Measurements from ENCODE around the gene SYNE1.

Gene SYNE1

GRCh38 chr6:152609125-152609670 is 28.0 kb downstream of the SYNE1 start:
- no peak for DNase-seq

- DNase-seq = no peak
Measured at GRCh38 chr6:152605941-152606340, 31.2 kb downstream of the SYNE1 start.

GRCh38 chr6:152605342-152605741 is 31.8 kb downstream of the SYNE1 start:
- DNase-seq = no peak

- DNase-seq = no peak
Measured at GRCh38 chr6:152603911-152604310, 33.3 kb downstream of the SYNE1 start.

GRCh38 chr6:152600022-152600421 is 37.1 kb downstream of the SYNE1 start:
- no peak for DNase-seq

- no peak for DNase-seq
Measured at GRCh38 chr6:152598901-152599537, 38.1 kb downstream of the SYNE1 start.

- no peak for DNase-seq
Measured at GRCh38 chr6:152598421-152598820, 38.7 kb downstream of the SYNE1 start.

GRCh38 chr6:152596726-152597125 is 40.4 kb downstream of the SYNE1 start:
- DNase-seq = no peak

- DNase-seq = no peak
Measured at GRCh38 chr6:152595499-152595898, 41.7 kb downstream of the SYNE1 start.

- no peak for DNase-seq
Measured at GRCh38 chr6:152594701-152595100, 42.5 kb downstream of the SYNE1 start.

GRCh38 chr6:152588456-152588855 is 48.7 kb downstream of the SYNE1 start:
- no peak for DNase-seq

GRCh38 chr6:152587473-152587872 is 49.7 kb downstream of the SYNE1 start:
- DNase-seq = no peak

GRCh38 chr6:152585236-152585635 is 51.9 kb downstream of the SYNE1 start:
- DNase-seq = no peak

- DNase-seq = no peak
Measured at GRCh38 chr6:152583888-152584287, 53.3 kb downstream of the SYNE1 start.

GRCh38 chr6:152576525-152576924 is 60.6 kb downstream of the SYNE1 start:
- DNase-seq = no peak

GRCh38 chr6:152575621-152576150 is 61.5 kb downstream of the SYNE1 start:
- no peak for DNase-seq

- DNase-seq = no peak
Measured at GRCh38 chr6:152575161-152575560, 62.0 kb downstream of the SYNE1 start.

GRCh38 chr6:152573762-152574161 is 63.4 kb downstream of the SYNE1 start:
- DNase-seq = no peak

GRCh38 chr6:152572338-152573088 is 64.6 kb downstream of the SYNE1 start:
- no peak for DNase-seq

GRCh38 chr6:152571943-152572337 is 65.2 kb downstream of the SYNE1 start:
- DNase-seq = no peak

GRCh38 chr6:152571089-152571488 is 66.1 kb downstream of the SYNE1 start:
- no peak for DNase-seq

GRCh38 chr6:152566103-152566875 is 70.9 kb downstream of the SYNE1 start:
- DNase-seq = no peak

GRCh38 chr6:152563177-152563576 is 74.0 kb downstream of the SYNE1 start:
- DNase-seq = no peak
